PC-9 (cell line): ENCODE data around the gene HHAT. TPM values are rescaled to one million over a fixed set of nuclear protein-coding genes. Genes with fewer than 3 reads are reported as not detected.

Experiments
- BruUV-seq: library from RNA; stranded (reverse); fragments of 400-500 nt; replicated peaks from 2 replicates; lab custom pipeline; 2021; lab: Mats Ljungman, UMichigan
- CTCF ChIA-PET: fragments of 300-600 bp; sonication (Branson Sonifier 250); formaldehyde crosslinking; loops from one replicate; lab custom pipeline; 2022; ENCODE audit warnings: antibody characterized with exemption; lab: Charles Lee
- POLR2A ChIA-PET: fragments of 300-600 bp; sonication (Branson Sonifier 250); formaldehyde crosslinking; loops from one replicate; lab custom pipeline; 2022; ENCODE audit warnings: antibody characterized with exemption; ENCODE audit not compliant: unreplicated experiment; lab: Charles Lee
- DNase-seq, 2 experiments: peaks; one replicate each; pipeline versions ENCODE4 v3.0.0 to v3.0.0-alpha.2; 2015 to 2022; ENCODE audit warnings: mixed read lengths in 1 of 2
- H2AFZ ChIP-seq: fragments of 200-600 bp; sonication (generic); 2 replicates; pipeline ENCODE4 v1.8.1; 2017; ENCODE audit warnings: antibody characterized with exemption
- H3F3A ChIP-seq: fragments of 200-600 bp; sonication (generic); 2 replicates; pipeline ENCODE4 v1.8.1; 2017; ENCODE audit warnings: antibody characterized with exemption, mild to moderate bottlenecking, low read depth; ENCODE audit not compliant: insufficient read depth
- H3K27ac ChIP-seq: fragments of 200-600 bp; sonication (generic); 2 replicates; pipeline ENCODE4 v1.6.1; 2016; ENCODE audit warnings: mixed run types
- H3K27me3 ChIP-seq: fragments of 200-600 bp; sonication (generic); 2 replicates; pipeline ENCODE4 v1.6.1; 2016; ENCODE audit warnings: low read depth, mixed run types; ENCODE audit not compliant: insufficient read depth
- H3K36me3 ChIP-seq: fragments of 200-600 bp; sonication (generic); 2 replicates; pipeline ENCODE4 v1.6.1; 2016; ENCODE audit warnings: low read depth, mixed run types
- H3K4me1 ChIP-seq: fragments of 200-600 bp; sonication (generic); replicated peaks from 2 replicates; pipeline ENCODE4 v1.6.1; 2016; ENCODE audit warnings: mixed run types; ENCODE audit not compliant: insufficient read depth
- H3K4me2 ChIP-seq: fragments of 200-600 bp; sonication (generic); 2 replicates; pipeline ENCODE4 v1.6.1; 2017; ENCODE audit warnings: mixed run types
- H3K4me3 ChIP-seq: fragments of 200-600 bp; sonication (generic); 2 replicates; pipeline ENCODE4 v1.6.1; 2016; ENCODE audit warnings: mixed run types
- H3K79me2 ChIP-seq: fragments of 200-600 bp; sonication (generic); 2 replicates; pipeline ENCODE4 v1.6.1; 2017; ENCODE audit warnings: low read depth, mixed run types
- H3K9me2 ChIP-seq: fragments of 200-600 bp; sonication (generic); 2 replicates; pipeline ENCODE4 v1.8.1; 2017; ENCODE audit warnings: mild to moderate bottlenecking; ENCODE audit not compliant: insufficient read depth
- H3K9me3 ChIP-seq: fragments of 200-600 bp; sonication (generic); 2 replicates; pipeline ENCODE4 v1.8.1; 2016; ENCODE audit warnings: low read depth; ENCODE audit not compliant: insufficient read depth
- H4K20me1 ChIP-seq: fragments of 200-600 bp; sonication (generic); 2 replicates; pipeline ENCODE4 v1.8.1; 2017; ENCODE audit not compliant: insufficient read depth
- CTCF ChIP-seq: fragments of 200-600 bp; sonication (generic); conservative IDR thresholded peaks from 2 replicates; pipeline ENCODE4 v1.6.1; 2017; ENCODE audit warnings: mixed run types, antibody characterized with exemption, mild to moderate bottlenecking, moderate library complexity
- EZH2 ChIP-seq: fragments of 200-600 bp; sonication (generic); IDR thresholded peaks from 2 replicates; pipeline ENCODE4 v1.8.0; 2017; ENCODE audit warnings: antibody characterized with exemption, low read depth
- intact Hi-C: fragments of 100-400 bp; cut with micrococcal nuclease; formaldehyde crosslinking; loops from one replicate; pipeline ENCODE4 v1.10.0; 2022; ENCODE audit not compliant: unreplicated experiment
- total RNA-seq: library from RNA; stranded (reverse); gene quantifications from 2 replicates; pipeline ENCODE4 v1.2.3, GENCODE V29; 2021

The HHAT gene
- total RNA-seq, 1 experiment from 2014 or later = 5.3 TPM

DNA sequence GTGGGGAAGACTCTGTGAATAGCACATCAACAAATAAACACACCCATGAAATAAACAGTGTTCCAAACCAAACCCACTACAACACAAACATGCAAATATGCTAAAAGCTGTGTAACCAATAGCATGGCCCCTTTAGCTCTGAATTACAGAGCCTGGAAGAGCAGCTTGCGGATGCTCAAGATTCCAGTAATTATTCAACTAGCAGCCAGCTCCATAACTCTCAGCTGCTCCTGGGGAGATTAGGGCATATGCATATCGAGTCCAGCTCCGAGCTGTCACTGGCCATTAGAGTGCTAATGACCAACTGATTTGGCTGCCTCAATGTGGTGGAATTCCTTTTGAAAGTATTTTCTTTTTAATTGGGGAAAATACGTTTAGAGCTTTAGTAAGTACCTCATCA is 207.1 kb downstream of the HHAT start:
- intact Hi-C loops = no loop called here
- CTCF ChIA-PET = no interaction called here

GRCh38 chr1:210536254-210536961 is 207.7 kb downstream of the HHAT start:
- Histone ChIP-seq H3F3A (no peaks in the 10 kb centered on the region), H4K20me1 (no peaks in the 10 kb centered on the region), H3K4me3 (no peak overlapping the region), H3K79me2 (no peaks in the 10 kb centered on the region), H3K9me3 (no peaks in the 10 kb centered on the region), H3K4me1 (no peaks in the 10 kb centered on the region), H3K9me2 (no peaks in the 10 kb centered on the region), H3K27me3 (peaks cover 13% of the 10 kb centered on the region; the same call in 1 of the 2 replicates), H3K27ac (no peak overlapping the region), H3K36me3 (no peaks in the 10 kb centered on the region), H2AFZ (no peak overlapping the region), H3K4me2 (no peak overlapping the region)
- no peak for TF ChIP-seq CTCF
- CTCF ChIA-PET = no interaction called here
- no TSS peak for BruUV-seq
- POLR2A ChIA-PET = no interaction called here
- no peak for DNase-seq
- intact Hi-C loops = no loop called here

More for the DNA sequence above, 207.1 kb downstream of the HHAT start:
- no peaks in the 10 kb centered on the region for H3K9me2 ChIP-seq
- no peaks in the 10 kb centered on the region for H3K79me2 ChIP-seq
- no peaks in the 10 kb centered on the region for H3K4me1 ChIP-seq
- H4K20me1 ChIP-seq = 0 out of 2 replicates have a peak, but pooled peaks cover 4% of the 10 kb centered on the region
- no peak for TF ChIP-seq EZH2
- no peak for TF ChIP-seq CTCF
- no TSS peak for BruUV-seq
- H3K36me3 ChIP-seq = no peaks in the 10 kb centered on the region
- H3K27ac ChIP-seq = no peak overlapping the region
- DNase-seq = no peak
- POLR2A ChIA-PET = no interaction called here
- H3K4me2 ChIP-seq = no peak overlapping the region
- no peaks in the 10 kb centered on the region for H3F3A ChIP-seq
- H3K9me3 ChIP-seq = no peaks in the 10 kb centered on the region
- no peak overlapping the region for H3K4me3 ChIP-seq
- H3K27me3 ChIP-seq = peaks cover 13% of the 10 kb centered on the region; the same call in 1 of the 2 replicates
- H2AFZ ChIP-seq = no peak overlapping the region

GRCh38 chr1:210540288-210540687 is 211.6 kb downstream of the HHAT start:
- Histone ChIP-seq H3K79me2 (no peaks in the 10 kb centered on the region), H2AFZ (no peak overlapping the region), H3K9me2 (no peaks in the 10 kb centered on the region), H4K20me1 (no peaks in the 10 kb centered on the region), H3K4me3 (no peak overlapping the region), H3K27ac (no peak overlapping the region), H3K4me2 (no peak overlapping the region), H3K9me3 (no peaks in the 10 kb centered on the region), H3K27me3 (0 out of 2 replicates have a peak, but pooled peaks cover 10% of the 10 kb centered on the region), H3K4me1 (no peaks in the 10 kb centered on the region), H3F3A (no peaks in the 10 kb centered on the region), H3K36me3 (no peaks in the 10 kb centered on the region)
- TF ChIP-seq CTCF = no peak
- intact Hi-C loops = no loop called here
- POLR2A ChIA-PET = no interaction called here
- DNase-seq = no peak
- CTCF ChIA-PET = no interaction called here
- BruUV-seq = no TSS peak
